ENCODE data around the gene PTGDS. TPM values are rescaled to one million over a fixed set of nuclear protein-coding genes. Genes with fewer than 3 reads are reported as not detected.

PTGDS gene
- total and polyA plus RNA-seq, 9 of the 15 experiments (the other 6 are each of a cell fraction or from before 2014, with no cell fraction given) = 0.46 to 7.1 (median 2.0) TPM

- Histone ChIP-seq H3K4me1 (replicated peaks in 1 of 2; ENCODE audit: control insufficient read depth in 2 of 2, insufficient read depth in 2 of 2, low read length in 2 of 2) (peaks cover 3 to 75% of the 10 kb centered on the region in 2 experiments; a peak in 4 of 5 replicates), H3K27me3 (ENCODE audit: control insufficient read depth in 2 of 2, insufficient read depth in 2 of 2, low read length in 2 of 2) (peaks cover 2 to 7% of the 10 kb centered on the region in 2 experiments; a peak in 3 of 5 replicates), H2AFZ (ENCODE audit: low read depth, low read length) (no peak within 1 kb of the TSS), H4K20me1 (replicated peaks; ENCODE audit: control insufficient read depth, insufficient read depth, low read length) (0 out of 2 replicates have a peak, but pooled peaks cover 4% of the 10 kb centered on the region), H3K9ac (ENCODE audit: insufficient read depth in 1 of 2, low read depth in 2 of 2, low read length in 2 of 2) (no peak within 1 kb of the TSS; a peak in 1 of 4 replicates), H3K9me3 (replicated peaks; ENCODE audit: control insufficient read depth, insufficient read depth, low read depth, low read length) (no peaks in the 10 kb centered on the region), H3K9me1 (ENCODE audit: control insufficient read depth, insufficient read depth, low read length) (peaks cover 2% of the 10 kb centered on the region), H3K79me2 (ENCODE audit: control insufficient read depth, insufficient read depth, low read length) (no peaks in the 10 kb centered on the region), H3K36me3 (ENCODE audit: control insufficient read depth, insufficient read depth, low read length) (no peaks in the 10 kb centered on the region), H3K4me2 (ENCODE audit: insufficient read depth, low read length) (no peak within 1 kb of the TSS), H3K4me3 (no peak within 1 kb of the TSS), H3K27ac (ENCODE audit: extremely low read depth, low read depth, low read length) (no peak within 1 kb of the TSS)
- WGBS (ENCODE audit: insufficient coverage, low coverage, missing lambda C conversion rate) = 84% methylated on average over 11 of the region's 14 CpGs
- no TSS peak for BruUV-seq (replicated peaks)
- DNase-seq (ENCODE audit: extremely low read depth in 1 of 4, low spot score in 3 of 4) = no peak
- no peak for ATAC-seq
- ChIA-PET POLR2A (interaction anchor here (1.0 kb wide), 1 partner anchor 13 kb away, joined by 3 read pairs; no protein-coding TSS in a partner anchor), CTCF (ENCODE audit: low intra/inter-chr PET ratio) (no interaction called here)
- in situ Hi-C loops (cut with MboI) (no loop called here), intact Hi-C loops (cut with micrococcal nuclease) (no loop called here)
- no peak for TF ChIP-seq TFE3 (CRISPR knock-in tag; IDR thresholded peaks at IDR 0.05)
- TF ChIP-seq CTCF (IDR thresholded peaks at IDR 0.05 in 2 of 3, conservative IDR thresholded peaks at IDR 0.05 in 1 of 3; ENCODE audit: insufficient read depth in 2 of 3, low read depth in 1 of 3, low read length in 3 of 3) = no peak
- TF ChIP-seq ZNF3 (CRISPR knock-in tag; IDR thresholded peaks at IDR 0.05) = no peak
- TF ChIP-seq FOXA3 (CRISPR knock-in tag; conservative IDR thresholded peaks at IDR 0.05 in 1 of 2, IDR thresholded peaks at IDR 0.05 in 1 of 2) = no peak
- TF ChIP-seq ZNF143 (CRISPR knock-in tag; IDR thresholded peaks at IDR 0.05) = no peak
- TF ChIP-seq GATAD2A (IDR thresholded peaks at IDR 0.05) = no peak
- TF ChIP-seq ZNF444 (CRISPR knock-in tag; IDR thresholded peaks at IDR 0.05) = no peak
- TF ChIP-seq SIN3B (IDR thresholded peaks at IDR 0.05; ENCODE audit: low read depth) = no peak
- no peak for TF ChIP-seq POLR2B (IDR thresholded peaks at IDR 0.05; ENCODE audit: low read depth, partially characterized antibody)
- TF ChIP-seq ZBTB49 (CRISPR knock-in tag; IDR thresholded peaks at IDR 0.05; ENCODE audit: borderline replicate concordance) = no peak
- no peak for TF ChIP-seq SRSF1 (IDR thresholded peaks at IDR 0.05; ENCODE audit: low read depth, low read length)
- no peak for TF ChIP-seq DLX4 (CRISPR knock-in tag; IDR thresholded peaks at IDR 0.05)
- TF ChIP-seq PML (IDR thresholded peaks at IDR 0.05; ENCODE audit: low read length) = no peak
- no peak for FAIRE-seq
Measured at GRCh38 chr9:136951541-136952320, 25.6 kb upstream of the PTGDS start, which contains the start of gene LCN12. TSS of gene LCN12 (plus strand) at chr9:136952273. CDS start at chr9:136952328, 55 bp downstream.
